Urothelium cell line (cell line): Measurements from ENCODE around the gene GULP1.
"Not testable (repeated sequence)": the region's sequence is repeated elsewhere in the genome, so short reads cannot be mapped to it uniquely, and the experiment has no call there.

Experiments
- DNase-seq: peaks from one replicate; pipeline ENCODE4 v3.0.0; 2011; ENCODE audit warnings: low spot score, mixed read lengths
- FAIRE-seq: peaks from 2 replicates; lab custom pipeline; 2011; peaks lifted over from hg19 to GRCh38; lab: Jason Lieb, UNC

Gene GULP1

DNA sequence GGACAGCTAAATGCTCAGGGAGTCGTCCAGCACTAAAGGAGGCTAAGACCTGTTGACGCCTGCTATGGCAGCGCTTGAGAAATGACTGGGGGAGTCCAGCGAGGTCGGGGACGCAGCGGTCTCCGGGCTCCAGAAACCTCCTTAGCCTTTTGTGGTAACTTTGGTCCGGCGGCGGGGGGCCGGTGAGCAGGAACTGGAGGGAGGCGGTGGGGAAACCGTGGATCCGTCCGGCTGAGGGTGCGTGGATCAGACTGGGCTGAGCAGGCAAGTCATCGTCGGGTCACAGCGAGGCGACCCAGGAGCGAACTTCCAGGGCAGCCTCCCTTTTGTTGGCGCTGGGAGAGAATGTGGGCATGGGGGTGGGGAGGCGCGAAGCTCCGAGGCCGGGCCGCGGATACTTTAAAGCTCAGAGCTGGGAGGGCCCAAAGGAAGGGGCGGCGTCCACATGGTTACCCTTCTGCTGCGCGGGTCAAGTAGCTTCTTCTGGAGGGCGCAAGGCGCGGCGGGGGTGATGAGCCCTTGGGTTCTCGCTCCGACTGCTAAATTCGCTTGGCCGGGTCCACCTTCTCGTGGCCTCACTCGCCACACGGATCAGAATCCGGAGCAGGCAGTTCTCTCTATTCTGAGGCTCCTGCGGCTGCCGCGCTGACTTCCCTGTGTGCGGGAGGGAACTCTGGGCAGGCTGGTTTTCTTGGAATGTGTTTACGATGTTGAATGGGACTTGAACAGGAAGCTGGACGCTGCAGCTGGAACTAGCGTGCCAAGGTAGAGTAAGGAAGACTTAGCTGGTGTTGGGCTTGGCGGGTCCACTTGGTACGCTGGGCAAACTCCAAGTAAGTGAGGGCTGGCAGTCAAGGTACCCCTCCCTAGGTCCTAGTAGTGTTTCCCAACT lies 920 bp downstream of the GULP1 start:
- no peak for FAIRE-seq
- DNase-seq: peak; percentile 26

- DNase-seq: peak; percentile 46
- FAIRE-seq: no peak
Measured at GRCh38 chr2:188293601-188294351, 2.1 kb downstream of the GULP1 start.

- FAIRE-seq (no peak), DNase-seq (no peak)
Measured at GRCh38 chr2:188294352-188294926, 2.8 kb downstream of the GULP1 start.

DNA sequence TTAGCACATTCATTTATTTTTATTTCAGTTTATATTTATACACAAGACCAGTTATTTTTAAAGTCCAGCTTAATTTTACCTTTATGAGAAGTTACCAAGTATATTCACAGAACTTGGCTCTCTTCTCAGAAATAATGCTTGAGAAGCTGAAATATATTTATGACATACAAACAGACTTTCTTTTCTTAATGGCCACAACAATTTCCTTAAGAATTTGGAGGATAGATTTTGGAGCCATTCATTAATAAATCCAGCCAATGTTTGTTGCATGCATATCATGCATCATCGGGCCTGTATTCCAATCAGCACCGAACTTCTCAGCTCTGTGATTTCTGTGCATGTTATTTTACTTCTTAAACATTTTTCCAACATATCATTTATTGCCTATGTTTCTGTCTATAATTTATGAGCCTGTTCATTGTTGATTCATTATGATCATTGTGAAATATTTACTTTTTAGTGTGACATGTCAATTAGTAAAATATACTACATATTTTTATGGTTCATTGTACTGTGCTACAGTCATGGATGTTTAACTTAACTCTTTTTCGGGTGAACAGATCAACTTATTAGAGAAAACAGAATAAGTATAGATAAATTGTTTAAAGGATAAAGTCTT lies 3.5 kb downstream of the GULP1 start:
- DNase-seq: no peak
- FAIRE-seq: no peak

GRCh38 chr2:188297978-188298377 lies 6.3 kb downstream of the GULP1 start:
- DNase-seq: no peak
- no peak for FAIRE-seq

DNA sequence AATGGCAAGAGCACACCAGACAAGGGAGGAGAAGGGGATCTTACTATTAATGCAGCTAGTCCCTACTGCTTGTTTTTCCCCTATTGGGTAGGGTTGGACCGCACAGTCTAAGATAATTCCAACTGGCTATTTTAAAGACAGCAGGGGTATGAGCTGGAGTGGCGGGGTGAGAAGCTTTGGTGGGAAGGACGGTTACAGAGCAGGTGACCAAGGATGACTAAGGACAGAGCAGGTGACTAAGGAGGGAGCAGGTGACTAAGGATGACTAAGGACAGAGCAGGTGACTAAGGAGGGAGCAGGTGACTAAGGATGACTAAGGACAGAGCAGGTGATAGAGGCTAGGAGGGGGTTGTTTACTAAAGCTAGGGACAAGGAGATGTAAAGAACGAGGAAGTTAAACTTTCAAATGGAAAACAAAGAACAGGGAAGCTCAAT lies 7.3 kb downstream of the GULP1 start:
- not testable (repeated sequence) for DNase-seq
- FAIRE-seq: peak; percentile 88

DNA sequence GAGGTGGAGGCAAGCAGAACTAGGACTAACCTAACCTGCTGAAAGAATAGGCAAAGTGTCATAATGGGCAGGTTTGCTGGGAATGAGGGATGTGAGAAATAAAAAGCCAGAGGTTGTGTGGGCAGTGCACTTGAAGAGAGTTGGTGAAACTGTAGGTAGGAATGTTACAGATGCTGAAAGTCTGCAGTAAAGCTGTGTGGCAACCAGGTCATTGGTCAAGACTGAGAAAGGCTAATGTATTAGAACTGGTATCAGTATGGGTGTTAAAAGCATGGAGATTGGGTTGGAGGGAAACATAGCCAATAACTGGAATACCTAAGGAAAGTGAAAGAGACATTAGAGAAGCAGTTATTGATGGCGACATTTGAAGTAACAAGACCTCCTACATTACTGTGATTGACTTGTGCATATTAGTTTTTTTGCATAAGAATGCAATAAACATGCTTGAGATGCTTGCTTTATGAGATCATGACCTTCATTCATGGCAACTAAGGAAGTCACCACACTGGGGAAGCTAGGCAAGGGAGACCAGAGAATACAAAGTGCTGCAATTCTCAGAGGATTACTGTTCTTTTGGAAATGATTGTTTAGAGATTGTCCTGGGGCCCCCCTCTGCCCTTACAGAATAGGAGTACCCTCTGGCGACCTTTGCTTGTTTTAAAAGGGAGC lies 11.8 kb downstream of the GULP1 start:
- FAIRE-seq (no peak), DNase-seq (no peak)

DNA sequence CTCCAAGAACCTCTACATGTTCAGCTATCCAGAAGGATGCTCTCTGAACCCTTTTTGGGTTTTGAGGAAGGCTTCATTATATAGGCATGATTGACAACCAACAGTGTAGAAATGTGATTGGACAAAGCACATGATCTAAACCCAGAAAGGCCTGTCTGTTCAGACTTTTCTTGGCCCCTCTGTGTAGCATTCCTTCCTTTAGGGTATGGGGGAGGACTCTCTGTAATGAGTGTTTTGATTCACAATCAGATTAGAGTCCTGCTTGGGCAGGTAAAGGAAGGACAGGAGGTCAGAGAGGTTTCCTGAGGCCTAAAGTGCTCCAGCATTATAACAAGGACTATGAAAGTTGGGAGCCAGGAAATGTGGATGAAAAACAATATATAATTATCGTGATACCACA lies 13.6 kb downstream of the GULP1 start:
- no peak for FAIRE-seq
- DNase-seq: no peak

DNA sequence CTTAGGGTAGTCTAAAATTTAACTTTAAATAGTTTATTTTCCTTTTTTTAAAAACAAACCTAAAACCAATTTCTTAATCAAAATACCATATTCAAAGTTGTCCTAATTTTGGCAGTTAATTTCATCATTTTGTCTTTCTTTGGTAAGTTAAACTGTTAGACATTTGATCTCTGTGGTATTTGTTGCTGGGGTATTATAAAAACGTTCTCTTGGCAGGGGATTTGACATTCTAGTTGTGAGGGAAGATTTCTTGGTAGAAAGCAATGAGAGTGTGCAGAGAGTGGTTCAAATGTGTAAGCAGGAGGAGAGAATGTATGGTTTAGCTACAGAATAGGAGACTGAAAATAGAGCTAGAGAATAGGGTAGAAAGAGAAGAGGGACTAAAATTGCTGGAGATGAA lies 14.6 kb downstream of the GULP1 start:
- DNase-seq (no peak), FAIRE-seq (no peak)

GRCh38 chr2:188307850-188308283 lies 16.2 kb downstream of the GULP1 start:
- FAIRE-seq: no peak
- DNase-seq: no peak

- DNase-seq: no peak
Measured at GRCh38 chr2:188308483-188308882, 16.8 kb downstream of the GULP1 start.

DNA sequence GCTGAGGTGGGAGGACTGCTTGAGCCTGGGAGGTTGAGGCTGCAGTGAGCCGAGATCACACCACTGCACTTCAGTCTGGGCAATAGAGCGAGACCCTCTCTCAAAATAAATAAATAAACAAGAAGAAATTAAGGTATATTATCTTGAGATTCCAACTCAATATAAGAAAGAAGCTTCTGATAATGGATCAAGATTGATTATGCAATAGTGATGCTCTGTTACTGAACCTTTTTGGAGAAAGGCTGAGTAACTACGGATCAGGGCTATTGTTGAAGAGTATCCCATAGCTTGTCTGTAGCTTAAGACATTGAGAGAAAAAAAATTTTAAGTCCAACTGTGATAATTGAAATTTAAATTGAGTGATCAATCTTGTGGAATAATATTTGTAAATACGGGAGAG lies 17.7 kb downstream of the GULP1 start:
- DNase-seq (no peak), FAIRE-seq (no peak)

More at GRCh38 chr2:188308483-188308882, 16.8 kb downstream of the GULP1 start:
- FAIRE-seq: no peak

DNA sequence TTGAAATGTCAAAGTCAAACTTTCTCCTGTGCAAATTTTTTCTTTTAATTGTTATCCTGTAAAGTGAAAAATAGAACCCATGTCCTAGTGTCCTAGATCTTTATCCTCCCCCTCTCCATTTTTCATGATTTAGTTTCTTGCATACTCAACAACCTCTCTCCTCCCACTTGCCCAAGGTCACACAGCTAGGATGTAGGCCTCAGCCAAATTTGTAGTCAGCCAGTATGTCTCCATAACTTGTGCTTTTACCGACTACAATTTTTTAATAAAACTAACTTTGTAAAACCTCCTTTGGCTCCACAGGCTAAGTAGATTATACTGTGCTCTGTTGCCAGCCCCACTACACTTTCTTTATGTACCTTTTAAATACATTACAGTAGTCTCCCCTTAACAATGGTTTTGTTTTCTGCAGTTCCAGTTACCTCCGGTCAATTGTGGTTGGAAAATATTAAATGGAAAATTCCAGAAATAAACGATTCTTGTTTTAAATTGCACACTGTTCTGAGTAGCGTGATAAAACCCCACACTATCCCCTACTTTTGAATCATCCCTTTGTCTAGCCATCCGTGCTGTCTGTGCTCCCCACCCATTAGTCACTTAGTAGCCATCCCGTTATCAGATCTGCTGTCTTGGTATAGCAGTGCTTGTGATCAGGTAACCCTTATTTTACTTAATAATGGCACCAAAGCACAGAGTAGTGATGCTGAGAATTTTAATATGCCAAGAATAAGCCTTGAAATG lies 22.8 kb downstream of the GULP1 start:
- DNase-seq: peak; percentile 31

GRCh38 chr2:188315750-188316149 lies 24.1 kb downstream of the GULP1 start:
- FAIRE-seq (no peak), DNase-seq (no peak)

More for the DNA sequence above, 22.8 kb downstream of the GULP1 start:
- FAIRE-seq: no peak

- FAIRE-seq: no peak
- no peak for DNase-seq
Measured at GRCh38 chr2:188316342-188316741, 24.7 kb downstream of the GULP1 start.

- FAIRE-seq: no peak
- no peak for DNase-seq
Measured at GRCh38 chr2:188316791-188317423, 25.2 kb downstream of the GULP1 start.

DNA sequence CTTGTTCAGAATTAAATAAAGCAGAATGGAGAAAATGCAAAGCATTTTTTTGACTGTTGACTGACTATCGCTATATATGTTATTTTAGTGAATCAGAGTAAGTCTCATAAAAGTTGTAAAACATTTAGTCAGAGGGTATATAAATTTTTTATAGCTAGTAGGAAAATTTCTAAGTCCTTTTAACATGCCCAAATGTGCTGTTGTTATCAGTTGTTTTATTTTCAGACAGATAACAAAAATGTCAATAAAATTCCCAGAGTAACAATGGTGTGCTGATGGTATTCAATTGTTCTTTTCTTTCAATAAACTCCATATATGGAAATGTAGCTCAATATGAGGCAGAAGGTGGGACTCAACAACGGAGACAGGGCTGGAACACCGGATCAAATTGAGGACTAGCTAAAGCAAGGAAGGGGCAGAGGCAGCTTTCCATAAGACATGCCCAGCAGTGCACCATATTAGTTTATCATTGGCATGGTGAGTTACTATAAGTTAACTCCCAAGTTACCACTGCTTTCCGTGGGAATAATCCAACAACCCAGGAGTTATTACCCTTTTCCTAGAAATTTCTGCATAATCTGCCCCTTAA lies 26.6 kb downstream of the GULP1 start:
- DNase-seq (no peak), FAIRE-seq (no peak)

DNA sequence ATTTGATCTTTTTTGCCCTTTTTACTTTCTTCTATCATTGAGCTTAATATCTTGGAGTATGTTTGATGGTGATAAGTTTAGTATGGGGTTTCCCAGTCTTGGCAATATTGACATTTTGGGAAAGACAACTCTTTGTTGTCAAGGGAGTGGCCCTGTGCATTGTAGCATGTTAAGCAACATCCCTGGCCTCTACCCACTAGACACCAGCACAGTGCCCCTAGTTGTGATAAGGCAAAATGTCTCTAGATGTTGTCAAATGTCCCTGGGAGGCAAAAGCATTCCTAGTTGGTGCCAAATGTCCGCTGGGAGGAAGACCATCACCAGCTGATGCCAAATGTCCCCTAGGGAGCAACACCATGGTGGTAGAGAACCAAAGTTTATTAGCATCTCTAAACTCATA lies 28.2 kb downstream of the GULP1 start:
- DNase-seq: no peak
- FAIRE-seq: no peak

DNA sequence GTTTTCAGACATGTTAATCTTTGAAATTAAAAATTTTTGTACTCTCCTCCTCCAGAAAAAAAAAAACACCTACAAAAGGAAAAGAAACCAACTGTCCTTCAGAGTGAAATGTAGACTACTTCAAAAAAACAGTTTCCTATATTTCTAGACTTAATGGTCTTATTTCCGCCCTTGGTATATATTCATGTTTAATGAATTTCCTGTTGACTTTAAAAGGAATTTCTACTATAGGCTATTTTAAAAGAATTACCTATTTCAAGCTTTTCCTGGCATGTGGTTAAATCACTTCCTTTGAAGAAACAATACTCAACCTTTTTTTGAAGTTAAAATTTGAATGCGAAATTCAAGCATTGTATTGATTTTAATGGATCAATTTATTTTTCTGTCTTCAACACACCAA lies 29.2 kb downstream of the GULP1 start:
- DNase-seq (no peak), FAIRE-seq (no peak)
